ENCODE measurements around the gene CD300H.

CD300H gene

DNA sequence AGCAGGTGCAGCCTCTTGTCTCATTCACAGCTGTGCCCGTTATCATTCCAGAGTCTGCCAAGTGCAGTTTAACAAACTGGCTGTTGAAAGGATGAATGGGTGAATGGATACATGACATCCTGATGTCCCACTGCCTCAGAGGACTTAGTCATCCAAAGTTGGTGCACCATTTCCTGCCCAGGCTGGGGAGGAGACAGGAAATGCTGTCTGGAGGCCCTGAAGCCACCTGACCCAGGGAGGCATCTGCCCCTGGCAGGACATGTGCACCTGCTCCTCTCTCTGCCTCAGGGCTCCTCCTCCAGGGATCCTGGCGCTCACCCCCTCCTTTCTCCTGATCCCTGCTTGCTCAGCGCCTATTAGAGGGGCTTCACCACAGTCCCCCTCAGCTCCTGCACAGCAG, 19.6 kb downstream of the CD300H start:
- FAIRE-seq = no peak

GRCh38 chr17:74547264-74547663, 20.0 kb downstream of the CD300H start:
- no peak for FAIRE-seq

- FAIRE-seq = no peak
Observed at GRCh38 chr17:74546586-74546985, 20.7 kb downstream of the CD300H start.

- no peak for FAIRE-seq
Observed at GRCh38 chr17:74545843-74546230, 21.5 kb downstream of the CD300H start, which contains the start of gene CD300C. CD300C (minus strand) TSS chr17:74546115; CDS start chr17:74545782, 333 bp downstream.

DNA sequence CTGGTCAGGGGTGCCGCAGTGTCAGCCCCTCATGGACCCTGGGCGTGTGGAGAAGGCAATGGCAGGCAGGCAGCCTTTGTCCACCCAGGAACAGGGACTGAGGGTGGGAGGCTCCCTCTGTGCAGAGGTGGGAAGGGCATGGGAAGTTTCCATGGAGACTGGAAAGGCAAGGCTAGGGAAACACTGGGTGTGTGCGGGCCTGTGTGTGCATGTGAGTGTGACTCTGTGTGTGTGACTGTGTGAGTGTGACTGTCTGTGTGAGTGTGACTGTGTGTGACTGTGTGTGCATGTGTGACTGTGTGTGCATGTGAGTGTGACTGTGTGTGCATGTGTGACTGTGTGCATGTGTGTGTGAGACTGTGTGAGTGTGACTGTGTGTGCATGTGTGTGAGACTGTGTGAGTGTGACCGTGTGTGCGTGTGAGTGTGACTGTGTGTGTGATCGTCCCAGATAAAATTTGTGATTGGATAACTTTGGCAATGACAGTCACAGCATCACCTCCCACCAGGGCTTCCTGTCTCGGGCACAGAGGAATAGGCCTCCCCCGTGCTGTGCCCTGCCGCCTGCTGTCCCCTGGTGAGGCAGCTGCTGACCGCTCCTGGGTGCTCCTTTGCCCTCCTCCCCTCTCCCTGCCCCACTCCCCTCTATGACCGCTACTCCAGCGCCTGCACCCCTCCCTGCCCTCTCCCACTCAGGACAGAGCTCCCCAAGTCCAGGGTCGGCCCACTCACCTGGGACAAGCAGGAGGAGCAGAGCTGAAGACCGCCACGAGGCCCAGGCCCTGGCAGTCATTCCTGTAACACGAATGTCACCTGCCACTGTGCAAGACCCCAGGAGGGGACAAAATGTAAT, 22.1 kb downstream of the CD300H start:
- no peak for FAIRE-seq

- FAIRE-seq = no peak
Observed at GRCh38 chr17:74543891-74544760, 23.2 kb downstream of the CD300H start.

GRCh38 chr17:74543406-74543805, 23.9 kb downstream of the CD300H start:
- no peak for FAIRE-seq

GRCh38 chr17:74542727-74543383, 24.5 kb downstream of the CD300H start:
- FAIRE-seq = no peak

DNA sequence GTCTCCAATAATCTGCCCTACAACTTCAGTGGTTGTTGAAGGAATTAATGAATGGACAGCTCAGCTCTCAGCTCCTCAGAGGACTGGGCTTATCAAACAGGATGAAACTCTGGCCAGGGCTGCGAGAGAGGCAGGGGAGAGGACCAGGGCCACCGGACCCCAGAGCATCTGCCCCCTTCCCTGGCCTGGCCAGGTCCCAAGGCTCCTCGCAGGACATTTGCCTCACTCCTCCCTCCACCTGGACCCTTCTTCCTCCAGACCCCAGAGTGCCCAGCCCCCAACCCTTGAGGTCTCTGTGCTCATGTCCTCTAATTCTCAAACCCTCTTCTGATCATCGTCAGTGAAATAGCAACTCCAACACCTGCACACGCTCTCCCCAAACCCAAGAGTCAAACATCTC, 25.1 kb downstream of the CD300H start:
- FAIRE-seq = no peak

DNA sequence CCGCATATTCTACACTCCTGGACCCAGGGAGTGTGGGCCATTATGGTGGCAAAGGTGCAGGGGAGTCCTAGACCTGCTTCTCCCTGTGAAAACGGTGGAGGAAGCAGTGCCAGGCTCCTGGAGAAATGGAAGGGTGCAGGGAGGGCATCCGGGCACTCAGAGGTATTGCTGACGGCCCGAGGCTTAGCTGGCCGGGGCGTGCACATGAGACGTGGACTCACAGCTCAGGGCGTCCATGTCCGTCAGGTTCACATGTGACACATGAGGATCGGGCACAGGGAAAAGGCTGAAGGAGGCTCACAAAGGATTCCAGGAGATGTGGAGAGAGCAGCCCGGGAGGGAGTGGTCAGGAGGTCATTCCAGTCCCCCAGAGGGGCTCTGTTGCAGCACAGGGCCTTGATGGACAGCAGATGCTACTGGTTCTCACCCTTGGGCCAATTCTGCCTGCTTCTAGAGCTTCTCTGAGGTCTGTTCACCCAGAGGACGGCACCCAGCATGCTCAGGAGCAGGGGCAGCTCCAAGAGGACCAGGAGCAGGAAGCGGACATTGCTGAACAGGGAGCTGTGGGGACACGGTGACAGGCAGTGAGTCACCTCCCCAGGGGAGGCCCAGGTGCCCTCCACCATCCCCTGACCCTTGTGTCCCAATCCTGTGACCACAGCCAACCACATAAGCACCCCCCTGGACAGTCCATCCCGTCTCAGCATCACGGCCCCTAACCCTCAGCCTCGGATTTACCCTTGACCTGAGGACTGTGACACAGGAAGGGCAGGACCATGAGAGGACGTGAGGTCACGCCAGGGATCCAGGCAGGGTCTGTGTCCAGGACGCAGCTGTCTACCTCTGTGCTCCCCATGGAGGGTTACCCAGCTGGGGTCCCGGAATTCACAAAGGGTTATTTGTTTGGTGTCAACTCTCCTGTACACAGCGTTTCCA, 25.9 kb downstream of the CD300H start:
- FAIRE-seq = no peak

DNA sequence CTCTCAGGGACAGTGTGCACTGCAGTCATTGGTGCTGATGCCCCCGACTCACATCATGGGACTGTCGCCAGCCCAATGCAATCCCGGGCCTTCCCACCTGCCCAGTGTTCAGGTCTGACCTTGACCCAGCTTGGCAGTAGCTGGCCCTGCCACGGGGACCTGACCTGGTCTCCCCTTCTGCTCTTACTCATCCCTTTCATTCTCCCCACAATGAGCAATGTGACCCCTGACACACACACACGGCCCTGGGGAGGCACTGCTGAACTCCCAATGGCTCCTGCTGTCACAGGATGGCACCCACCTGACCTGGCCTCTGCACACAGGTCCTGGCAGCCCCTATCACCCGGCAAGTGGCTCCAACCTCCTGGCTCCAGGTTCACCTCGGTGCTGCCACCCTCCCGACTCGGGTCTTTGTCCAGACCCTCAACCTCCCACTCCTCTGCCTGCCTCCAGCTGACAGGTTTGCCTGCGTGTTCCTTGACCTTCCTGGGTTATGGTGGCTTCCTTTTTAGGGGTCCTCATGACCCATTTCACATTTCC, 28.0 kb downstream of the CD300H start:
- no peak for FAIRE-seq

GRCh38 chr17:74536890-74537289, 30.4 kb downstream of the CD300H start:
- FAIRE-seq = no peak

GRCh38 chr17:74532115-74532514, 35.2 kb downstream of the CD300H start:
- no peak for FAIRE-seq

GRCh38 chr17:74531231-74531761, 36.0 kb downstream of the CD300H start, which contains the start of gene CD300LB:
CD300LB (minus strand) TSS chr17:74531475; CDS start chr17:74531350, 125 bp downstream.
- no peak for FAIRE-seq

DNA sequence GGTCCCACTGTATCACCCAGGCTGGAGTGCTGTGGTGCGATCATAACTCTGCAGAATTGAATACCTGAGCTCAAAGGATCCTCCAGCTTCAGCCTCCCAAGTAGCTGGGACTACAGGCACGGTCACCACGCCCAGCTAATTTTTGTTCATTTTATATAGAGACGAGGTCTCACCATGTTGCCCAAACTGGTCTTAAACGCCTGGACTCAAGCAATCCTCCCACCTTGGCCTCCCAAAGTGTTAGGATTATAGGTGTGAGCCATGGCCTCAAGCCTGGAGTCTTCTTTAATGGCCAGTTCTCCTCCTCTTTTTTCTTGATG, 36.5 kb downstream of the CD300H start:
- no peak for FAIRE-seq

GRCh38 chr17:74529243-74529642, 38.1 kb downstream of the CD300H start:
- no peak for FAIRE-seq

DNA sequence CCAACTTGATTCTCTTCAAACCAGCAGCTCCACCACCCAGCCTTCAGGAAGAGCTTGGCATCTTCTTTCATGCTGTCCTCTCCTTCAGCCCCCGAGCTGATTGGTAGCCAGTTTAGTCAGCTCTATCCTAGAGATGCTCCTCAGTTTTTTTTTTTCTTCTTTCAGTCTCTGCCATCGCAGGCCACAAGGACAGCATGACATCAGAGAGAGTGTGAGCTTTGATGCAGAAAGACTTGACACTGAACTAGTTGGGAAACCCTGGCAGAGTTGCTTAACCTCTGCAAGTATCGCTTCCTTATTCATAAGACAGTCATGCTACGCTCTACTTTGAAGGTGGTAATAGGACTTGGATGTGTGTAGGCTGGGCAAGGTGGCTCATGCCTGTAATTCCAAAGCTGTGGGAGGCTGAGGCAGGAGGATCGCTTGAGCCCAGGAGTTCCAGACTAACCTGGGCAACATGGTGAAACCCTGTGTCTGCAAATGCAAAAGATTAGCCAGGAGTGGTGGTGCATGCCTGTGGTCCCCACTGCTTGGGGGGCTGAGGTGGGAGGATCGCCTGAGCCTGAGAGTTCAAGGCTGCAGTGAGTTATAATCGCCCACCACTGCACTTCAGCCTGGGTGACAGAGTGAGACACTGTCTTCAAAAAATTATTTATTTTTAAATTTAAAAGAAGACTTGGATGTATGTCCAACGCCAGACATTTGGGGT, 38.7 kb downstream of the CD300H start:
- FAIRE-seq = no peak

DNA sequence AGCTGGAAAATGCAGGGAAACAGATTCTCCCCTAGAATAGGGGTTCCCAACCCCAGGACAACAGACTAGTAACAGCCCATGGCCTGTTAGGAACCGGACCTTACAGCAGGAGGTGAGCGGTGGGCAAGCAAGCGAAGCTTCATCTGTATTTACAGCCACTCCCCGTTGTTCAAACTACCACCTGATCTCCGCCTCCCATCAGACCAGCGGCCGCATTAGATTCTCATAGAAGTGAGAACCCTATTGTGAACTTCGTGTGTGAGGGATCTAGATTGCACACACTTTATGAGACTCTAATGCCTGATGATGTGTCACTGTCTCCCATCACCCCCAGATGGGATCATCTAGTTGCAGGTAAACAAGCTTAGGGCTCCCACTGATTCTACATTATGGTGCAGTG, 39.6 kb downstream of the CD300H start:
- FAIRE-seq = no peak

DNA sequence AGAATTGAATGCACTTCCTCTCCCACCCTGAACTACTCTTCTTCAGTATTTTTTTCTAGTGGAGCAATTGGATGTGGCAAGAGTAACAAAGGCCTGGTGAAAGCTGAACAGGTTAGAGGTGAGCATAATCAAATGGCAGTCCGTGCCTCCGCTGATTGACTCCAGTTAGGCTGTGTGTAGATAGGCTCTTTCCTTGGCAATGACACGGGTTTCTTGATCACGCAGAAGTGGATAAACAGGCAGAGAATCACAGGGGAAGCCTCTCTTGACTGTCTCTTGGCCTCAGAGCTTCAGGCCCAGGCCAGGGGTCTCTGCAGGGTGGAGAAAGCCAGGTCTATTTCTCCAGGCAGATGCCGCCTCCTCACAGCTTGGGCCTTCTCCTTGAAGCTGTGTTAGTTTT, 40.2 kb downstream of the CD300H start:
- FAIRE-seq = no peak

DNA sequence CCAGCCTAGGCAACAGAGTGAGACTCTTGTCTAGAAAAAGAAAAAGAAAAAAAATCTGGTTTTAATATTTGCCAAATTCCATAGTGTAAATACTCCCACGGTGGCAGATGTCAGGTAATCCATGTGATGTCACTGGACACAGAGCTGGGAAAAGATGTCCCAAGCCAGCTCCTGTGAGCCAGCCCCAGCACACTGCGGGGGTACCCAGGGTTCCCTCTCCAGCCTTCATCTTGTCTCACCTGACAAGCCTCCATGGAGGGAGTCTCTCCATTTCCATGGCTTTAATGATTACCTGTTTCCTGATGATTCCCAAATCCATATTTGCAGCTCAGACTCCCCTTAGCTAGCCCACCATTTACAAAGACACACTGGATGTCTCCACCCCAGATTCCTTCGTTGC, 40.6 kb downstream of the CD300H start:
- no peak for FAIRE-seq

- FAIRE-seq = no peak
Observed at GRCh38 chr17:74525781-74526288, 41.5 kb downstream of the CD300H start.

Data from endometrium (tissue), 2 donors.